Left ventricle myocardium superior (tissue), 1 donor: ENCODE measurements around the gene DDRGK1. TPM values are rescaled to one million over a fixed set of nuclear protein-coding genes. Genes with fewer than 3 reads are reported as not detected.
"Not testable (repeated sequence)": the region's sequence is repeated elsewhere in the genome, so short reads cannot be mapped to it uniquely, and the experiment has no call there.

Experiments used
- ATAC-seq: fragments of 200-7000 bp; cut with Tn5 transposase; one replicate; pipeline ENCODE4 v1.9.1; 2020; ENCODE audit warnings: mild to moderate bottlenecking, moderate library complexity
- DNase-seq: peaks from one replicate; pipeline ENCODE4 v3.0.0-alpha.2; 2020
- intact Hi-C: fragments of 100-400 bp; cut with micrococcal nuclease; formaldehyde crosslinking; loops from one replicate; pipeline ENCODE4 v1.11.0; 2022
- total RNA-seq: library from RNA; stranded (reverse); fragmentation: NEBNext Ultra II Directional; extraction: Animal tissue kit (Norgen Biotek cat#: 25700); gene quantifications from one replicate; pipeline ENCODE4 v1.2.1, GENCODE V29; 2021
- donor health status: DM: no; HTN: yes; CAD: no; lungs with severe emphysema.

The DDRGK1 gene
- total RNA-seq, 1 donor from 2014 or later, result 37.2 TPM

DNA sequence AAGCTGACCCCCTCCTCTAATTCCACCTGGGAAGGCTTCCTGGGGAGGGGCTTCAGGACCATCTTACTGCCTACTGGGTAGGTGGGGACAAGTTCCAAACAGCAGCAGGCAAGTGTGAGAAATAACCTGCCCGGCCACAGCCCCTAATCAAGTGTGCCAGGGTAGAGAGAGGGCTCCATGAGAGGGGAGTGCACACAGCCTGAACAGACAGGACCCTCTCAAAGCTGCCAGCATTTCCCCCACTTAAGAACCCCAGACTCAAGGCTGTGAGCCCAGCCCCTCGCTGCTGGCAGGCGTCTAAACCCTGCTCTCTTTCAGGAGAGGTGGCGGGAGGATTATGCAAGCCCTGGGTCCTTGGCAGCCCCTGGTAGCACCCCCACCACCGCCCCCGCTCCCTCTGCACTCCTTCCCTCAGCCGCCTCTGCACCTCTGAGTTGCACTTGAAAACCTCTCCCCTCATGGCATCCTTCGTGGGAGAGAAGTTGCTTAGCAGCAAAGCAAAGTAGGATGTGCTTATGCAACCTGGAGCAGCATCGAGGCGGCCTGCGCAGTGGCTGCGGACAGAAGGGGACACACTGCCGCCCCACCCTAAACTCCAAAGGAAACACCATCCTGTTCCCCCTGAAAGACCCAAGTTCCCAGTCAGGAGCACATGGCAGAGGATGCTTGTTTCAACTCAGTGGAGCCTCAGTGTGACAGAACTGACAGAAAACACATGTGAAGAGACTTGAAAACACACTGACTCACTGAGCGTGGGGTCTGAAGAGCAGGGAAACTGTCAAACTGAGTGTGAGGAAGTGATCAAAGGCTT lies 10.5 kb downstream of the DDRGK1 start:
- ATAC-seq (no peak), DNase-seq (no peak)
- intact Hi-C loops, result no loop called here

GRCh38 chr20:3192226-3193015 lies 12.1 kb downstream of the DDRGK1 start:
- intact Hi-C loops, result no loop called here
- no peak for ATAC-seq
- no peak for DNase-seq

GRCh38 chr20:3190681-3191111 lies 13.8 kb downstream of the DDRGK1 start:
- DNase-seq (no peak), ATAC-seq (no peak)
- intact Hi-C loops, result no loop called here

GRCh38 chr20:3189561-3190131 lies 14.8 kb downstream of the DDRGK1 start:
- intact Hi-C loops, result no loop called here
- ATAC-seq (no peak), DNase-seq (no peak)

GRCh38 chr20:3188823-3189413 lies 15.6 kb downstream of the DDRGK1 start:
- peak; percentile 51 for ATAC-seq
- no peak for DNase-seq
- intact Hi-C loops, result no loop called here

GRCh38 chr20:3187861-3188260 lies 16.6 kb downstream of the DDRGK1 start:
- intact Hi-C loops, DNase-seq, ATAC-seq: not testable (repeated sequence)

GRCh38 chr20:3183896-3184612 lies 20.4 kb downstream of the DDRGK1 start:
- intact Hi-C loops, result no loop called here
- ATAC-seq, result no peak

DNA sequence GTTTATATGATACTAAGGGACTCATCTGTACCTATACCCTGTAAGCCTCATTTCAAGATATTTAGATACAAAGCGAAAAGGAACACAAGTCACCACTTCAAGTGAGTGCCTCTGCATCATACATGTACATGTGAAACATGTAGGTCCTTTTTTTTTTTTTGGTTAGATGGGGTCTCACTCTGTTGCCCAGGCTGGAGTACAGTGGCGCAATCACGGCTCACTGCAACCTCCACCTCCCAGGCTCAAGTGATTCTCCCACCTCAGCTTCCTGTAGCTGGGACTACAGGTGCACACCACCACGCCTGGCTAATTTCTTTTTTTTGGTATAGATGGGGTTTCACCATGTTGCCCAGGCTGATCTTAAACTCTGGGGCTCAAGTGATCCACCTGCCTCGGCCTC lies 22.1 kb downstream of the DDRGK1 start:
- intact Hi-C loops, ATAC-seq, DNase-seq: not testable (repeated sequence)

More at GRCh38 chr20:3183896-3184612, 20.4 kb downstream of the DDRGK1 start:
- DNase-seq, result no peak

DNA sequence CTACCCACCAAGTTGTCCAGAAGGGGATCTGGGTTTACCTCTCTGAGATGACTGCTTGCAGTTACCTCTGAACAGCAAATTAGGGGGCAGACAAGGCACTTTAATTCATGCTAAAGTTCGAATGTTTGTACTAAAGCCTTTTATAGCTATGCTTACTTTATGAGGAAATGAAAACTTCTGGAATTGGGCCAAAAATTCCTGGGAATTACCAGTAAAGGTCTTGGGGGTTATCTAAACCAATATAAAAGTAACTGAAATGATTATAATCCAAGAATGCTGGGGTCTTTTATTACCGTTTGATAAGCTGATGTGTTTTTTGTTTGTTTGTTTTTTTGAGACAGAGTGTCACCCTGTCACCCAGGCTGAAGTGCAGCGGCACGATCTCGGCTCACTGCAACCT lies 23.2 kb downstream of the DDRGK1 start:
- DNase-seq (no peak), ATAC-seq (no peak)
- intact Hi-C loops, result no loop called here

DNA sequence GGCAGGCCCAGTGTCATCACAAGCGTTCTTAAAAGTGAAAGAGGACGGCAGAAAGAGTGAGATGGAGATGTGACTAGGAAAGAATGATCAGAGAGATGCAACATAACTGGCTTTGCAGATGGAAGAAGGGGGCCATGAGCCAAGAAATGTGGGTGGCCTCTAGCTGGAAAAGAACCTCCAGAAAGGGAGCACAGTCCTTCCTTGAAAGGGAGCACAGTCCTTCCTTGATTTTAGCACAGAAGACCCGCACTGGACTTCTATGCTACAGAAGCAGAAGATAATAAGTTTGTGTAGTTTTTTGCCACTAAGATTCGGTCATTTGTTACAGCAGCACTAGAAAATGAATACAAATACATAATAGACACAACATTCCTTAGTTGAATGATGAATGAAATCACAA lies 24.2 kb downstream of the DDRGK1 start:
- no peak for ATAC-seq
- intact Hi-C loops, result no loop called here
- DNase-seq, result no peak

DNA sequence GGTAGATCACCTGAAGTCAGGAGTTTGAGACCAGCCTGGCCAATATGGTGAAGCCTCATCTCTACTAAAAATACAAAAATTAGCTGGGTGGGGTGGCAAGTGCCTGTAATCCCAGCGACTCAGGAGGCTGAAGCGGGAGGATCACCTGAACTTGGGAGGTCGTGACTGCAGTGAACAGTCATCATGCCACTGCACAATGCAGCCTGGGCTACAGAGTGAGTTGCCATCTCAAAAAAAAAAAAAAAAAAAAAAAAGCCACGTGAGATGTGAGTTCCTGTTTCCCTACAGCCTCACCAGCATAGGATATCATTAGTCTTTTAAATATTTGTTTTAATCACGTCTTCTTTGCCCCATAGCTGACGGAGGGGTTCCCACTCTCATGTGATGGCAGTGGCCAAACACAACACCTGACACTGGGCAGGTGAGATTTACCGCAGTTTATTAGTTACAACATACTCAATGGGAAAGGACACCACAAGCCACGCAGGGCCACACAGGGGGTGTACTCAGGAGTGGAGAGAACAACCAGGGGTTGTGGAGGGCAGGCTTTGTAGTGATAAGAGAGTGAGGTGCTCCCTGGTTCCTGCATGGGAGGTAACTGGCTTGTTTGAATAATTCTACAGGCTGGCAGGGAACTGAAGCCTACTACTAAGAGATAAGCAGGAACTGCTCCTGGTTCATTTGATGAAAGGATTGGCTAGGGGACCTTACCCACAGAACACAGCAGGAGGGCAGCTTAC lies 26.6 kb downstream of the DDRGK1 start:
- ATAC-seq (no peak), DNase-seq (no peak)
- intact Hi-C loops, result no loop called here

DNA sequence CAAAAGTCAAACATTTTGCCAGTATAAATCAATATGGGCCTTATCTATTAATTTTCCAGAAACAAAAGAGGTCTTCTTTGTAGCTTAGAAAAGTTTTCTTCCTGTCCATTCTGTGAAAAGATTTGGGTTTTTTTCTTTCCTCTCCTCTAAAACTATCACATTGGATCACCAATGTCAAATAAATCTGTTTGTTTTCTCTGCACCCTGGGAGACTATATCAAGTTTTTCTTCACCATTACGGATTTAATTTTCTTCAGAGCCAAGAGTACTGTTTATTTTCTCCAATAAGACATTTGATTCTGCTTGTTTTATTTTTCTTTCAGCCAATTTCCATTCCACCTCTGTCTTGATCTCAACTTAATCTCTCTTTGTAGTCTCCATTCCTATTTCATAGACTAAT lies 29.2 kb downstream of the DDRGK1 start:
- ATAC-seq (no peak), DNase-seq (no peak)
- intact Hi-C loops, result no loop called here

GRCh38 chr20:3174442-3175261 lies 29.8 kb downstream of the DDRGK1 start:
- no peak for DNase-seq
- intact Hi-C loops, result no loop called here
- no peak for ATAC-seq

DNA sequence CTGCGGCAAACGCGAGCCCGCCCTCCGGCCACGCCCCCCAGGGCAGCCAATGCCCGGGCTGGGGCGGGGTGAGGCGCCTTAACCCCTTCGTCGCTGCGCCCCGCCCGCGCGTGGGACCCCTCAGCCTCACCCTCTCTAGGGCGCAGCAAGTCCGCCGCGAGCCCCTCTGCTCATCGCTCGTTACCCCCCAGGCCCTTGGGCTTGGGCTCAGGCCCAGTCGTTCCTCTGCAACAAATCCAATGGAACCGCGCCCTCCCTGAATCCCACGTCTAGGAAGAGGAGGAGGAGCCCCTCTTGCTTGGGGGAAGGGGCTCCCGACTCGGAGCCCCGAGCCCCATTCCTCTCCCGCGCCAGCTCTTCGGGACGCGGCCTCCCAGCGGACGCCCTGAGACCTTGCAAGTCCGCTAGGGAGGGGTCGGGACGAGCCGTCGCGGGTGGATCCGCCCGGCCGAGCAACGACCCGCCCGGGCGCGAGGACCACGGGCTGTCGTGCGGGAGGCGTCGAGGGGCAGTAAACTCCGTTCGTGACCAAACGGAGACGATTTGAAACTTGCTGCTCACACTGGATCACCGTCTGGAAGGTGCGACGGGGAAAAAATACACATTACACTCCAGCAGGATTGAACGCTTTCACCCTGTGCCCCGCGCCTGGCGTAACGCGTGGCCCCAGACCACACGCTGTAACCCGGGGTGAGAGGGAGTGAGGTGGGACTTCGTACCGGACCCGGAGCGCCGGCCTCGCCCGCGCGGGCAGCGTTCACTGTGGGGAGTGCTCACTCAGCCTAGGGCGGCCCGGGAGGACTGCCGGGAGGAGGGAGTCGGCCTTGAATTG lies 30.7 kb downstream of the DDRGK1 start:
- intact Hi-C loops, result no loop called here
- DNase-seq (peak; percentile 97), ATAC-seq (peak; percentile 97)

GRCh38 chr20:3172933-3173609 lies 31.4 kb downstream of the DDRGK1 start, which contains the start of gene LZTS3:
Gene LZTS3, minus strand, starts transcription at chr20:3173549. Its CDS starts 6,386 bp downstream, at chr20:3167163.
- peak; percentile 59 for ATAC-seq
- intact Hi-C loops, result no loop called here
- DNase-seq, result peak; percentile 86
